ENCODE measurements around the gene EPHA1.
"Not testable (repeated sequence)": the region's sequence is repeated elsewhere in the genome, so short reads cannot be mapped to it uniquely, and the experiment has no call there.

The EPHA1 gene

GRCh38 chr7:143429770-143430698, 21.4 kb upstream of the EPHA1 start:
- no peak for DNase-seq

GRCh38 chr7:143426479-143427142, 18.0 kb upstream of the EPHA1 start:
- no peak for DNase-seq

GRCh38 chr7:143424476-143424875, 15.8 kb upstream of the EPHA1 start:
- not testable (repeated sequence) for DNase-seq

- DNase-seq: no peak
These were observed 13.4 kb upstream of the EPHA1 start for GRCh38 chr7:143422033-143422432.

- DNase-seq: not testable (repeated sequence)
These were observed 12.0 kb upstream of the EPHA1 start for GRCh38 chr7:143420624-143421023.

GRCh38 chr7:143419880-143420279, 11.2 kb upstream of the EPHA1 start:
- no peak for DNase-seq

GRCh38 chr7:143418681-143419458, 10.2 kb upstream of the EPHA1 start:
- DNase-seq: no peak

- no peak for DNase-seq
These were observed 9.2 kb upstream of the EPHA1 start for GRCh38 chr7:143417734-143418383.

GRCh38 chr7:143416565-143417149, 8.0 kb upstream of the EPHA1 start:
- no peak for DNase-seq

- DNase-seq: no peak
These were observed 7.2 kb upstream of the EPHA1 start for GRCh38 chr7:143415742-143416397.

GRCh38 chr7:143415209-143415608, 6.6 kb upstream of the EPHA1 start:
- DNase-seq: not testable (repeated sequence)

GRCh38 chr7:143413123-143413522, 4.5 kb upstream of the EPHA1 start:
- no peak for DNase-seq

GRCh38 chr7:143411976-143412708, 3.5 kb upstream of the EPHA1 start:
- DNase-seq: no peak

GRCh38 chr7:143410521-143411004, 1.9 kb upstream of the EPHA1 start:
- DNase-seq: no peak

- DNase-seq: no peak
These were observed 387 bp downstream of the EPHA1 start for GRCh38 chr7:143408252-143408685.

- no peak for DNase-seq
These were observed 1.1 kb downstream of the EPHA1 start for GRCh38 chr7:143407287-143408251.

GRCh38 chr7:143406002-143406357, 2.7 kb downstream of the EPHA1 start:
- no peak for DNase-seq

- no peak for DNase-seq
These were observed 3.3 kb downstream of the EPHA1 start for GRCh38 chr7:143405173-143406001.

- not testable (repeated sequence) for DNase-seq
These were observed 6.4 kb downstream of the EPHA1 start for GRCh38 chr7:143402233-143402632.
